ENCODE results near the gene SLC7A9. TPM values are rescaled to one million over a fixed set of nuclear protein-coding genes. Genes with fewer than 3 reads are reported as not detected.
"Not testable (repeated sequence)": the region's sequence is repeated elsewhere in the genome, so short reads cannot be mapped to it uniquely, and the experiment has no call there.

Gene SLC7A9
- total RNA-seq, 3 donors from 2014 or later (not counting 1 experiment from before 2014, with no cell fraction given): 0.75 to 0.80 TPM; not detected in 1

DNA sequence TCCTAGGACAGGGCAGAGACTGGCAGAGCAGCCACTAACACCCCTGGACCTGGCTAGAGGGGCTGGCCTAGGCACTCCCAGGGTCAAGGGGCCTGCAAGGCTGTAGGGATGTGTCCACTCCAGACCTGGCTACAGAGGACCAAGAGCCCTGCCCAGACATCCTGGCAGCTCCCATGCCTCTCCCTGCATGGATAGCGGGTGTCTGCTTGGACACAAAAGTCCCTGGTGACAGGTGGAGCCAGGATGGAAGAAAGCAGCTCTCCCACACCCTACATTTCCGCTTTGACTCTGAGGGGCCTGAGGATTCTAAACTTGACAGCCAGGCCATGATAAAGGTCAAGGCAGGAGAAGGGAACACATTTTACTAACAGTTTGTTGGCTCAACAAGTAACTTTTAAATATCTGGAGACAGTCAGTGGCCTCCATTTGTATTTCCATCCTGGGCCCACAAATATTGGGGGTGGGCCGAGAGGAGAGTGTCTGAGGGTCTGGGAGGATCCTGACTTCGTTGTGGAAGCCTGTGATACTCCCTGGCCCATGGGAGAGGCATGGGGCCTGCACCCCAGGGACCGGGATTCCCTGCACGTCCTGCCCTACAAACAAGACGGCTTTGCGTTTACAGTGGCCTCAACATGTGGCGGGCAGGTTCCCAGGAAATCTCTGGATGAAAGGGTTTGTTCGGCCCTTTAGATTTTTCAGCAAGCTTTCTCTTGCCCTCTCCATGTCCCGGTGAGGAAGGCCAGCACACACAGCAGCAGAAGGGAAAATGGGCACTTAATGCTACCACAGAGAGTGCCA is 19.8 kb upstream of the SLC7A9 start:
- Histone ChIP-seq H3K27me3 (ENCODE audit: control insufficient read depth, insufficient read depth, low read length) (no peaks in the 10 kb centered on the region), H3K4me3 (ENCODE audit: low read length) (no peak overlapping the region), H3K36me3 (ENCODE audit: control insufficient read depth, insufficient read depth, low read length) (no peaks in the 10 kb centered on the region), H3K27ac (ENCODE audit: low read length) (no peak overlapping the region), H3K9me3 (ENCODE audit: control insufficient read depth, insufficient read depth, low read length) (peaks cover 15% of the 10 kb centered on the region), H3K4me1 (ENCODE audit: control insufficient read depth, insufficient read depth, low read length) (no peaks in the 10 kb centered on the region)
- ATAC-seq (no peak), DNase-seq (no peak)
- TF ChIP-seq, protein P1, sequence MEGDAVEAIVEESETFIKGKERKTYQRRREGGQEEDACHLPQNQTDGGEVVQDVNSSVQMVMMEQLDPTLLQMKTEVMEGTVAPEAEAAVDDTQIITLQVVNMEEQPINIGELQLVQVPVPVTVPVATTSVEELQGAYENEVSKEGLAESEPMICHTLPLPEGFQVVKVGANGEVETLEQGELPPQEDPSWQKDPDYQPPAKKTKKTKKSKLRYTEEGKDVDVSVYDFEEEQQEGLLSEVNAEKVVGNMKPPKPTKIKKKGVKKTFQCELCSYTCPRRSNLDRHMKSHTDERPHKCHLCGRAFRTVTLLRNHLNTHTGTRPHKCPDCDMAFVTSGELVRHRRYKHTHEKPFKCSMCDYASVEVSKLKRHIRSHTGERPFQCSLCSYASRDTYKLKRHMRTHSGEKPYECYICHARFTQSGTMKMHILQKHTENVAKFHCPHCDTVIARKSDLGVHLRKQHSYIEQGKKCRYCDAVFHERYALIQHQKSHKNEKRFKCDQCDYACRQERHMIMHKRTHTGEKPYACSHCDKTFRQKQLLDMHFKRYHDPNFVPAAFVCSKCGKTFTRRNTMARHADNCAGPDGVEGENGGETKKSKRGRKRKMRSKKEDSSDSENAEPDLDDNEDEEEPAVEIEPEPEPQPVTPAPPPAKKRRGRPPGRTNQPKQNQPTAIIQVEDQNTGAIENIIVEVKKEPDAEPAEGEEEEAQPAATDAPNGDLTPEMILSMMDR (IDR thresholded peaks at IDR 0.05): no peak
- intact Hi-C loops (cut with micrococcal nuclease): no loop called here
- peaks cover 12 to 17% of the 10 kb centered on the region in 2 donors for H3K9me3 Mint-ChIP-seq
- H3K27ac Mint-ChIP-seq: no peak overlapping the region
- 94% methylated on average over 11 of the region's 11 CpGs for WGBS (ENCODE audit: insufficient coverage)
- no peak overlapping the region for H3K4me3 Mint-ChIP-seq
- H3K27me3 Mint-ChIP-seq (ENCODE audit: low read depth in 2 of 2): no peaks in the 10 kb centered on the region
- H3K4me1 Mint-ChIP-seq: no peaks in the 10 kb centered on the region
- peaks cover 28% of the 10 kb centered on the region for H3K36me3 Mint-ChIP-seq

DNA sequence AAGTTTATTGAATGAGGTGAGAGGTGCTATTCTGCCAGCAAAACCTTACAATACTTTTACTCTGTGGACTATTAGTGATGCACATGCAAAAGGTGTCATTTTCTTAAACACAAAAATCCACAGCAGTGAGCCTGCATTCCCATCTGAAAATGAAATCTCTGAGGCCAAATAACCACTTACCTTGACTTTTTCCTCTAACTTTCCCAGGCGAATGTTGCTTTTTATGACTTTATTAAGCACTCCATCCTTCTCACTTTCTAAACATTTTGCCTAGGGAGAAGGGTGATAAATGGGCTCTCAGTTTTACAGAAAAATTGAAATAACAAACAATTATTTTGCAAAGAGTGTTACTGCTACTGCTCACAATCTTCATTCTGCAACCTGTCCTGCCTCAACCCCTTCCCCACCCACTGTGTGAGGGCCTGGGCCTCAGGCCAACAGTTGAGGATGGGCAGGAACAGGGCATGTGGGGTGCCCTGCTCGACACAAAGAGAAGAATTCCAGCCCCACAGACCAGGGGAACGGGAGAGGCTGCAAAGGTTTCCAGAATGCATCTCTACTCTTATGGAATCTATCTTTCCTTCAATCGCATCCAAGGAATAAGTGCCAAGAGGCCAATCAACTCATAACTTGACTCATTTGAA is 18.1 kb upstream of the SLC7A9 start:
- intact Hi-C loops (cut with micrococcal nuclease): no loop called here
- no peaks in the 10 kb centered on the region for H3K27me3 Mint-ChIP-seq (ENCODE audit: low read depth in 2 of 2)

DNA sequence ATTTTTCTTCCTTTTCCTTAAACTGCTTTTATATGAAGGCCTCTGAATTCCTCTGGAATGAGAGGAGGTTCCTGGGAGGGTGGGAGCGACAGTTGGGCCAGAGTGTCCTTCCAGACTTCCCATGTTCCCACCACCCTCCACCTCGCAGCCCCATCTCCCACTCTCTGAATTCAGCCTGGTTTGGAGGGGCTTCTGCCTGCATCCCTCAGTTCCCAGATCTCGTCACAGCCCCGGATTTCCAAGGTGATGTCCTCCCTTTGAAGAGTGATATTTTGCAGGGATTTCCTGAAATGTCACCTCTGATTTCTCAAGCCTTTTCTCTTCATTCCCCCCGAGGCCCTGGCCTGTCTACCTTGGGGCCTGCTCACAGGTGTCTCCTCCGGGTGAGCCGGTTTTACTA is 16.7 kb upstream of the SLC7A9 start:
- ATAC-seq: no peak
- no peak overlapping the region for H3K4me3 ChIP-seq (ENCODE audit: low read length)
- TF ChIP-seq, protein P1 (IDR thresholded peaks at IDR 0.05): no peak
- no peaks in the 10 kb centered on the region for H3K36me3 ChIP-seq (ENCODE audit: control insufficient read depth, insufficient read depth, low read length)
- Mint-ChIP-seq H3K9me3 (peaks cover 1 to 2% of the 10 kb centered on the region in 2 donors), H3K27ac (no peak overlapping the region), H3K27me3 (ENCODE audit: low read depth in 2 of 2) (no peaks in the 10 kb centered on the region), H3K4me1 (no peaks in the 10 kb centered on the region), H3K4me3 (no peak overlapping the region), H3K36me3 (peaks cover 3% of the 10 kb centered on the region)
- DNase-seq: no peak
- H3K4me1 ChIP-seq (ENCODE audit: control insufficient read depth, insufficient read depth, low read length): no peaks in the 10 kb centered on the region
- no peak overlapping the region for H3K27ac ChIP-seq (ENCODE audit: low read length)
- no peaks in the 10 kb centered on the region for H3K27me3 ChIP-seq (ENCODE audit: control insufficient read depth, insufficient read depth, low read length)
- H3K9me3 ChIP-seq (ENCODE audit: control insufficient read depth, insufficient read depth, low read length): peaks cover 9% of the 10 kb centered on the region
- intact Hi-C loops (cut with micrococcal nuclease): no loop called here
- WGBS (ENCODE audit: insufficient coverage): 92% methylated on average over 6 of the region's 7 CpGs

More for the DNA sequence above, 18.1 kb upstream of the SLC7A9 start:
- H3K4me3 Mint-ChIP-seq: no peak overlapping the region
- DNase-seq (no peak), ATAC-seq (no peak)
- WGBS (ENCODE audit: insufficient coverage): 96% methylated on average over 4 of the region's 4 CpGs
- peaks cover 14% of the 10 kb centered on the region for H3K36me3 Mint-ChIP-seq
- Histone ChIP-seq H3K9me3 (ENCODE audit: control insufficient read depth, insufficient read depth, low read length) (peaks cover 15% of the 10 kb centered on the region), H3K36me3 (ENCODE audit: control insufficient read depth, insufficient read depth, low read length) (no peaks in the 10 kb centered on the region), H3K27ac (ENCODE audit: low read length) (no peak overlapping the region), H3K27me3 (ENCODE audit: control insufficient read depth, insufficient read depth, low read length) (no peaks in the 10 kb centered on the region), H3K4me1 (ENCODE audit: control insufficient read depth, insufficient read depth, low read length) (no peaks in the 10 kb centered on the region), H3K4me3 (ENCODE audit: low read length) (no peak overlapping the region)
- TF ChIP-seq, protein P1 (IDR thresholded peaks at IDR 0.05): no peak
- H3K9me3 Mint-ChIP-seq: peaks cover 7 to 9% of the 10 kb centered on the region in 2 donors
- no peak overlapping the region for H3K27ac Mint-ChIP-seq
- H3K4me1 Mint-ChIP-seq: no peaks in the 10 kb centered on the region

DNA sequence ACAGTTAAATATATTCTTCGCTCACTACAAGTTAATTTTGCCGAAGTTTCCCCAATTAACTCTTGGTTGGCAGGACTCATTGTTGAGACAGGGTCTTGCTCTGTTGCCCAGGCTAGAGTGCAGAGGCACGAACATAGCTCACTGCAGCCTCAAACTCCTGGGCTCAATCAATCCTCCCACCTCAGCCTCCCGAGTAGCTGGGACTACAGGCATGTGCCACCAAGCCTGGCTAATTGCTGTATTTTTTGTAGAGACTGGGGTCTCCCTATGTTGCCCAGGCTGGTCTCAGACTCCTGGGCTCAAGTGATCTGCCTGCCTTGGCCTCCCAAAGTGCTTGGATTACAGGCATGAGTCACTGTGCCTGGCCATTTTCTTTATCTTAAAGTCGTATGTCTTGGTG is 15.7 kb upstream of the SLC7A9 start:
- DNase-seq; H3K9me3 Mint-ChIP-seq; intact Hi-C loops (cut with micrococcal nuclease); H3K36me3 ChIP-seq (ENCODE audit: control insufficient read depth, insufficient read depth, low read length); H3K4me3 Mint-ChIP-seq; H3K4me1 Mint-ChIP-seq; H3K4me3 ChIP-seq (ENCODE audit: low read length); H3K9me3 ChIP-seq (ENCODE audit: control insufficient read depth, insufficient read depth, low read length); H3K27me3 Mint-ChIP-seq (ENCODE audit: low read depth in 2 of 2); H3K27ac Mint-ChIP-seq; H3K27ac ChIP-seq (ENCODE audit: low read length); ATAC-seq; H3K36me3 Mint-ChIP-seq; H3K27me3 ChIP-seq (ENCODE audit: control insufficient read depth, insufficient read depth, low read length); H3K4me1 ChIP-seq (ENCODE audit: control insufficient read depth, insufficient read depth, low read length): not testable (repeated sequence)
- WGBS (ENCODE audit: insufficient coverage): 97% methylated on average over 5 of the region's 5 CpGs
